Mesodermal cell (in vitro differentiated cells): Measurements from ENCODE around the gene DNAJA2.
A peak's percentile ranks its signal among the peaks of the same experiment; 100 is the strongest.

Source experiments
- H3K27ac ChIP-seq: 2 replicates; pipeline ENCODE4 v1.7.0; 2013; ENCODE audit warnings: mild to moderate bottlenecking, low read depth, low read length, moderate library complexity; ENCODE audit not compliant: severe bottlenecking
- H3K36me3 ChIP-seq: 2 replicates; pipeline ENCODE4 v1.7.1; 2013; ENCODE audit warnings: mild to moderate bottlenecking, low read length, moderate library complexity; ENCODE audit not compliant: control insufficient read depth, insufficient read depth
- H3K4me1 ChIP-seq: one replicate; pipeline ENCODE4 v1.7.1; 2013; ENCODE audit warnings: mild to moderate bottlenecking, low read length; ENCODE audit not compliant: insufficient read depth, control insufficient read depth, poor library complexity, severe bottlenecking
- H3K4me3 ChIP-seq: 2 replicates; pipeline ENCODE4 v1.7.0; 2013; ENCODE audit warnings: low read length, control low read depth, mild to moderate bottlenecking; ENCODE audit not compliant: insufficient read depth, poor library complexity, severe bottlenecking; ENCODE audit errors: extremely low read depth
- H3K9me3 ChIP-seq: 2 replicates; pipeline ENCODE4 v1.7.1; 2013; ENCODE audit warnings: mild to moderate bottlenecking, low read length, moderate library complexity; ENCODE audit not compliant: control insufficient read depth
- WGBS, 2 experiments: methylation state at CpG; one replicate each; pipeline ENCODE4 v1.1.5; 2013; ENCODE audit warnings: missing lambda C conversion rate in 2 of 2; ENCODE audit not compliant: insufficient coverage in 2 of 2; 5-methylcytosine and 5-hydroxymethylcytosine counted together

The DNAJA2 gene

GRCh38 chr16:46927273-46927672 is 46.2 kb downstream of the DNAJA2 start:
- 95 to 97% methylated on average over 5 to 7 of the region's 8 CpGs for WGBS, 2 experiments
- H3K27ac ChIP-seq, result no peak overlapping the region
- no peaks in the 10 kb centered on the region for H3K4me1 ChIP-seq
- H3K36me3 ChIP-seq, result peaks cover 55% of the 10 kb centered on the region
- no peaks in the 10 kb centered on the region for H3K9me3 ChIP-seq
- no peak overlapping the region for H3K4me3 ChIP-seq

GRCh38 chr16:46926470-46927225 is 46.8 kb downstream of the DNAJA2 start:
- Histone ChIP-seq H3K4me1 (no peaks in the 10 kb centered on the region), H3K36me3 (peaks cover 61% of the 10 kb centered on the region), H3K9me3 (no peaks in the 10 kb centered on the region), H3K4me3 (no peak overlapping the region), H3K27ac (no peak overlapping the region)
- 94 to 98% methylated on average over 10 to 13 of the region's 13 CpGs for WGBS, 2 experiments

- 94 to 97% methylated on average over 6 of the region's 6 CpGs for WGBS, 2 experiments
- H3K27ac ChIP-seq, result no peak overlapping the region
- H3K4me3 ChIP-seq, result no peak overlapping the region
- H3K36me3 ChIP-seq, result peaks cover 70% of the 10 kb centered on the region
- H3K9me3 ChIP-seq, result no peaks in the 10 kb centered on the region
- no peaks in the 10 kb centered on the region for H3K4me1 ChIP-seq
These were observed 49.1 kb downstream of the DNAJA2 start for GRCh38 chr16:46924402-46924801.

GRCh38 chr16:46923513-46924295 is 49.8 kb downstream of the DNAJA2 start:
- 93 to 95% methylated on average over 15 to 19 of the region's 19 CpGs for WGBS, 2 experiments
- no peaks in the 10 kb centered on the region for H3K4me1 ChIP-seq
- no peak overlapping the region for H3K4me3 ChIP-seq
- H3K27ac ChIP-seq, result no peak overlapping the region
- no peaks in the 10 kb centered on the region for H3K9me3 ChIP-seq
- H3K36me3 ChIP-seq, result peaks cover 70% of the 10 kb centered on the region

GRCh38 chr16:46922239-46922638 is 51.2 kb downstream of the DNAJA2 start:
- Histone ChIP-seq H3K9me3 (no peaks in the 10 kb centered on the region), H3K4me3 (no peak overlapping the region), H3K36me3 (peaks cover 79% of the 10 kb centered on the region), H3K4me1 (no peaks in the 10 kb centered on the region), H3K27ac (no peak overlapping the region)
- 95 to 96% methylated on average over 9 to 10 of the region's 10 CpGs for WGBS, 2 experiments

- Histone ChIP-seq H3K36me3 (peaks cover 90% of the 10 kb centered on the region), H3K4me1 (no peaks in the 10 kb centered on the region), H3K27ac (no peak overlapping the region), H3K4me3 (no peak overlapping the region), H3K9me3 (no peaks in the 10 kb centered on the region)
- WGBS, 2 experiments, result 90 to 100% methylated on average over 8 of the region's 9 CpGs
These were observed 52.9 kb downstream of the DNAJA2 start for GRCh38 chr16:46920402-46921068.

GRCh38 chr16:46918905-46919792 is 54.3 kb downstream of the DNAJA2 start:
- H3K9me3 ChIP-seq, result no peaks in the 10 kb centered on the region
- H3K27ac ChIP-seq, result peak overlapping the region; percentile 45
- no peak overlapping the region for H3K4me3 ChIP-seq
- H3K36me3 ChIP-seq, result peaks cover 91% of the 10 kb centered on the region
- H3K4me1 ChIP-seq, result no peaks in the 10 kb centered on the region
- WGBS, 2 experiments, result 90 to 95% methylated on average over 20 to 21 of the region's 21 CpGs

- H3K27ac ChIP-seq, result peak overlapping the region; percentile 45
- WGBS, 2 experiments, result 91 to 98% methylated on average over 9 to 10 of the region's 11 CpGs
- H3K36me3 ChIP-seq, result peaks cover 91% of the 10 kb centered on the region
- no peaks in the 10 kb centered on the region for H3K9me3 ChIP-seq
- H3K4me3 ChIP-seq, result no peak overlapping the region
- H3K4me1 ChIP-seq, result no peaks in the 10 kb centered on the region
These were observed 55.1 kb downstream of the DNAJA2 start for GRCh38 chr16:46918400-46918799.

GRCh38 chr16:46916980-46917379 is 56.5 kb downstream of the DNAJA2 start:
- Histone ChIP-seq H3K4me3 (no peak overlapping the region), H3K9me3 (no peaks in the 10 kb centered on the region), H3K4me1 (no peaks in the 10 kb centered on the region), H3K27ac (no peak overlapping the region), H3K36me3 (peaks cover 91% of the 10 kb centered on the region)
- WGBS, 2 experiments, result 84 to 95% methylated on average over 3 of the region's 3 CpGs

GRCh38 chr16:46915483-46916025 is 57.9 kb downstream of the DNAJA2 start:
- Histone ChIP-seq H3K27ac (no peak overlapping the region), H3K36me3 (peaks cover 91% of the 10 kb centered on the region), H3K9me3 (no peaks in the 10 kb centered on the region), H3K4me3 (no peak overlapping the region), H3K4me1 (no peaks in the 10 kb centered on the region)
- WGBS, 2 experiments, result 80 to 92% methylated on average over 1 to 2 of the region's 2 CpGs
